ENCODE data around the gene C5AR2.

Gene C5AR2

DNA sequence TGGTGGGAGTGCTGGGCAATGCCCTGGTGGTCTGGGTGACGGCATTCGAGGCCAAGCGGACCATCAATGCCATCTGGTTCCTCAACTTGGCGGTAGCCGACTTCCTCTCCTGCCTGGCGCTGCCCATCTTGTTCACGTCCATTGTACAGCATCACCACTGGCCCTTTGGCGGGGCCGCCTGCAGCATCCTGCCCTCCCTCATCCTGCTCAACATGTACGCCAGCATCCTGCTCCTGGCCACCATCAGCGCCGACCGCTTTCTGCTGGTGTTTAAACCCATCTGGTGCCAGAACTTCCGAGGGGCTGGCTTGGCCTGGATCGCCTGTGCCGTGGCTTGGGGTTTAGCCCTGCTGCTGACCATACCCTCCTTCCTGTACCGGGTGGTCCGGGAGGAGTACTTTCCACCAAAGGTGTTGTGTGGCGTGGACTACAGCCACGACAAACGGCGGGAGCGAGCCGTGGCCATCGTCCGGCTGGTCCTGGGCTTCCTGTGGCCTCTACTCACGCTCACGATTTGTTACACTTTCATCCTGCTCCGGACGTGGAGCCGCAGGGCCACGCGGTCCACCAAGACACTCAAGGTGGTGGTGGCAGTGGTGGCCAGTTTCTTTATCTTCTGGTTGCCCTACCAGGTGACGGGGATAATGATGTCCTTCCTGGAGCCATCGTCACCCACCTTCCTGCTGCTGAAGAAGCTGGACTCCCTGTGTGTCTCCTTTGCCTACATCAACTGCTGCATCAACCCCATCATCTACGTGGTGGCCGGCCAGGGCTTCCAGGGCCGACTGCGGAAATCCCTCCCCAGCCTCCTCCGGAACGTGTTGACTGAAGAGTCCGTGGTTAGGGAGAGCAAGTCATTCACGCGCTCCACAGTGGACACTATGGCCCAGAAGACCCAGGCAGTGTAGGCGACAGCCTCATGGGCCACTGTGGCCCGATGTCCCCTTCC is 11.8 kb upstream of the C5AR2 start:
- H3K4me1 ChIP-seq (ENCODE audit: low read length), result peaks cover 8% of the 10 kb centered on the region; the same call in 1 of the 2 replicates
- no peaks in the 10 kb centered on the region for H3K36me3 ChIP-seq (replicated peaks; ENCODE audit: low read depth, low read length)
- no peak overlapping the region for H3K27ac ChIP-seq (ENCODE audit: low read length)
- no peak for TF ChIP-seq EZH2phosphoT487 (IDR thresholded peaks at IDR 0.05; ENCODE audit: low read depth)
- TF ChIP-seq, protein P1, sequence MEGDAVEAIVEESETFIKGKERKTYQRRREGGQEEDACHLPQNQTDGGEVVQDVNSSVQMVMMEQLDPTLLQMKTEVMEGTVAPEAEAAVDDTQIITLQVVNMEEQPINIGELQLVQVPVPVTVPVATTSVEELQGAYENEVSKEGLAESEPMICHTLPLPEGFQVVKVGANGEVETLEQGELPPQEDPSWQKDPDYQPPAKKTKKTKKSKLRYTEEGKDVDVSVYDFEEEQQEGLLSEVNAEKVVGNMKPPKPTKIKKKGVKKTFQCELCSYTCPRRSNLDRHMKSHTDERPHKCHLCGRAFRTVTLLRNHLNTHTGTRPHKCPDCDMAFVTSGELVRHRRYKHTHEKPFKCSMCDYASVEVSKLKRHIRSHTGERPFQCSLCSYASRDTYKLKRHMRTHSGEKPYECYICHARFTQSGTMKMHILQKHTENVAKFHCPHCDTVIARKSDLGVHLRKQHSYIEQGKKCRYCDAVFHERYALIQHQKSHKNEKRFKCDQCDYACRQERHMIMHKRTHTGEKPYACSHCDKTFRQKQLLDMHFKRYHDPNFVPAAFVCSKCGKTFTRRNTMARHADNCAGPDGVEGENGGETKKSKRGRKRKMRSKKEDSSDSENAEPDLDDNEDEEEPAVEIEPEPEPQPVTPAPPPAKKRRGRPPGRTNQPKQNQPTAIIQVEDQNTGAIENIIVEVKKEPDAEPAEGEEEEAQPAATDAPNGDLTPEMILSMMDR (IDR thresholded peaks at IDR 0.05; ENCODE audit: low read depth, low read length), result no peak
- H3K79me2 ChIP-seq (ENCODE audit: low read length), result no peaks in the 10 kb centered on the region
- no peaks in the 10 kb centered on the region for H3K9me3 ChIP-seq (ENCODE audit: insufficient read depth, low read length)
- no peak overlapping the region for H3K9ac ChIP-seq (ENCODE audit: low read length)
- no peak overlapping the region for H2AFZ ChIP-seq (ENCODE audit: low read depth, low read length)
- no peak overlapping the region for H3K4me3 ChIP-seq (ENCODE audit: low read length)
- peaks cover 8% of the 10 kb centered on the region for H3K27me3 ChIP-seq (ENCODE audit: low read depth, low read length)
- no peak overlapping the region for H3K4me2 ChIP-seq (ENCODE audit: low read length)
- H4K20me1 ChIP-seq (ENCODE audit: insufficient read depth, low read length), result no peaks in the 10 kb centered on the region

DNA sequence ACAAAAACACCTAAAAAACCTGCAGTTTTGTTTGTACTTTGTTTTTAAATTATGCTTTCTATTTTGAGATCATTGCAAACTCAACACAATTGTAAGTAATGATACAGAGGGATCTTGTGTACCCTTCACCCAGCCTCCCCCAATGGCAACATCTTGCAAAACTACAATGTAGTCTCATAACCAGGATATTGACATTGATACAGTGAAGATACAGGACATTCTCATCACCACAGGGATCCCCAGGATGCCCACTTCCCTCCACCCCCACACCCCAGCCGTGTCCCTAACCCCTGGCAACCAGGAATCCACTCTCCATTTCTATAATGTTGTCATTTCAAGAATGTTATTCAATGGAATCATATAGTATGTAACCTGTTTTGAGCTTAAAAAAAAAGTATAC is 10.3 kb upstream of the C5AR2 start:
- Histone ChIP-seq H3K27ac (ENCODE audit: low read length) (no peak overlapping the region), H3K4me1 (ENCODE audit: low read length) (peaks cover 8% of the 10 kb centered on the region; the same call in 1 of the 2 replicates), H3K79me2 (ENCODE audit: low read length) (no peaks in the 10 kb centered on the region), H3K9ac (ENCODE audit: low read length) (no peak overlapping the region), H4K20me1 (ENCODE audit: insufficient read depth, low read length) (no peaks in the 10 kb centered on the region), H3K9me3 (ENCODE audit: insufficient read depth, low read length) (no peaks in the 10 kb centered on the region), H3K36me3 (replicated peaks; ENCODE audit: low read depth, low read length) (no peaks in the 10 kb centered on the region), H3K4me3 (ENCODE audit: low read length) (no peak overlapping the region), H2AFZ (ENCODE audit: low read depth, low read length) (no peak overlapping the region), H3K4me2 (ENCODE audit: low read length) (no peak overlapping the region), H3K27me3 (ENCODE audit: low read depth, low read length) (peaks cover 10% of the 10 kb centered on the region)
- TF ChIP-seq, protein P1 (IDR thresholded peaks at IDR 0.05; ENCODE audit: low read depth, low read length), result no peak
- TF ChIP-seq EZH2phosphoT487 (IDR thresholded peaks at IDR 0.05; ENCODE audit: low read depth), result no peak

DNA sequence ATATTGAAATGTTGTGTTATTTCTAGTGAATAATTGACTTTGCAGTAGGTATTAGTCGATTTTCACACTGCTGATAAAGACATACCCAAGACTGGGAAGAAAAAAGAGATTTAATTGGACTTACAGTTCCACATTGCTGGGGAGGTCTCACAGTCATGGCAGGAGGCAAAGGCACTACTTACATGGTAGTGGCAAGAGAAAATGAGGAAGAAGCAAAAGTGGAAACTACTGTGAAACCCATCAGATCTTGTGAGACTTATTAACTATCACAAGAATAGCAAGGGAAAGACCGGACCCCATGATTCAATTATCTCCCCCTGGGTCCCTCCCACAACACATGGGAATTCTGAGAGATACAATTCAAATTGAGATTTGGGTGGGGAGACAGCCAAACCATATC is 9.9 kb upstream of the C5AR2 start:
- Histone ChIP-seq H3K27ac (ENCODE audit: low read length) (no peak overlapping the region), H3K79me2 (ENCODE audit: low read length) (no peaks in the 10 kb centered on the region), H3K4me1 (ENCODE audit: low read length) (peaks cover 8% of the 10 kb centered on the region; the same call in 1 of the 2 replicates), H3K9ac (ENCODE audit: low read length) (no peak overlapping the region), H3K27me3 (ENCODE audit: low read depth, low read length) (peaks cover 7% of the 10 kb centered on the region; the same call in 1 of the 2 replicates), H3K4me3 (ENCODE audit: low read length) (no peak overlapping the region), H2AFZ (ENCODE audit: low read depth, low read length) (no peak overlapping the region), H3K9me3 (ENCODE audit: insufficient read depth, low read length) (no peaks in the 10 kb centered on the region), H4K20me1 (ENCODE audit: insufficient read depth, low read length) (no peaks in the 10 kb centered on the region), H3K4me2 (ENCODE audit: low read length) (no peak overlapping the region), H3K36me3 (replicated peaks; ENCODE audit: low read depth, low read length) (no peaks in the 10 kb centered on the region)
- no peak for TF ChIP-seq EZH2phosphoT487 (IDR thresholded peaks at IDR 0.05; ENCODE audit: low read depth)
- TF ChIP-seq, protein P1 (IDR thresholded peaks at IDR 0.05; ENCODE audit: low read depth, low read length), result no peak

DNA sequence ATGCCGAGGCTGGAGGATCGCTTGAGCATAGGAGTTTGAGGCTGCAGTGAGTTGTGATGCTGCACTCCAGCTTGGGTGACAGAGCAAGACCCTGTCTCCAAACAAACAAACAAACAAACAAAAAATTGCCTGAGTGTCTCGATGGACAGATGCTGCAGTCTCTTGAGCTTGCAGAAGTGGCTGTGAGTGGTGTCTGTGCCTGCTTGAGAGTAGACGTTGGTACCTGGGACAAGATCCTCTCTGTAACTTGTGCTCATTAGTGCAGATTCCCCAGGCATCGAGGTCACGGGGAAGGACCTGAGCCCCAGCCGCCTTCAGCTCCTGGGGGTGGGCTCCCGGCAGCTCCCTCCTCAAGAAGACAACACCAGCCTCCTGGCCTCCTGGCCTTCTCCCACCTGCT is 8.6 kb upstream of the C5AR2 start:
- H3K27ac ChIP-seq (ENCODE audit: low read length), result no peak overlapping the region
- H3K36me3 ChIP-seq (replicated peaks; ENCODE audit: low read depth, low read length), result no peaks in the 10 kb centered on the region
- no peak for TF ChIP-seq EZH2phosphoT487 (IDR thresholded peaks at IDR 0.05; ENCODE audit: low read depth)
- TF ChIP-seq, protein P1 (IDR thresholded peaks at IDR 0.05; ENCODE audit: low read depth, low read length), result no peak
- H3K4me2 ChIP-seq (ENCODE audit: low read length), result no peak overlapping the region
- peaks cover 8% of the 10 kb centered on the region; the same call in 1 of the 2 replicates for H3K4me1 ChIP-seq (ENCODE audit: low read length)
- no peak overlapping the region for H3K4me3 ChIP-seq (ENCODE audit: low read length)
- H2AFZ ChIP-seq (ENCODE audit: low read depth, low read length), result no peak overlapping the region
- H3K27me3 ChIP-seq (ENCODE audit: low read depth, low read length), result peaks cover 6% of the 10 kb centered on the region; the same call in 1 of the 2 replicates
- no peaks in the 10 kb centered on the region for H4K20me1 ChIP-seq (ENCODE audit: insufficient read depth, low read length)
- no peaks in the 10 kb centered on the region for H3K79me2 ChIP-seq (ENCODE audit: low read length)
- H3K9me3 ChIP-seq (ENCODE audit: insufficient read depth, low read length), result no peaks in the 10 kb centered on the region
- no peak overlapping the region for H3K9ac ChIP-seq (ENCODE audit: low read length)
